ENCODE data around the gene LCN12.

The LCN12 gene

GRCh38 chr9:136946228-136947027 is 5.6 kb upstream of the LCN12 start:
- no peaks in the 10 kb centered on the region for H3K79me2 ChIP-seq
- H2AFZ ChIP-seq = no peak overlapping the region
- H3K4me3 ChIP-seq (ENCODE audit: low read depth, low read length) = no peak overlapping the region
- peaks cover 3% of the 10 kb centered on the region for H3K4me1 ChIP-seq
- no peaks in the 10 kb centered on the region for H3K36me3 ChIP-seq (ENCODE audit: control insufficient read depth, insufficient read depth, low read length)
- H3K27ac ChIP-seq = no peak overlapping the region
- TF ChIP-seq CTCF (IDR thresholded peaks at IDR 0.05) = no peak
- no peak overlapping the region for H3K4me2 ChIP-seq (ENCODE audit: low read length)
- no peaks in the 10 kb centered on the region for H3K27me3 ChIP-seq (ENCODE audit: control insufficient read depth, insufficient read depth, low read length)
- H3K9ac ChIP-seq = no peak overlapping the region
- H3K9me3 ChIP-seq (ENCODE audit: control insufficient read depth, low read length) = no peaks in the 10 kb centered on the region

- peaks cover 3% of the 10 kb centered on the region for H3K4me1 ChIP-seq
- no peak overlapping the region for H3K4me3 ChIP-seq (ENCODE audit: low read depth, low read length)
- H3K36me3 ChIP-seq (ENCODE audit: control insufficient read depth, insufficient read depth, low read length) = no peaks in the 10 kb centered on the region
- H3K9ac ChIP-seq = no peak overlapping the region
- no peak overlapping the region for H3K4me2 ChIP-seq (ENCODE audit: low read length)
- no peak overlapping the region for H3K27ac ChIP-seq
- no peak for TF ChIP-seq CTCF (IDR thresholded peaks at IDR 0.05)
- H3K9me3 ChIP-seq (ENCODE audit: control insufficient read depth, low read length) = no peaks in the 10 kb centered on the region
- H2AFZ ChIP-seq = no peak overlapping the region
- no peaks in the 10 kb centered on the region for H3K79me2 ChIP-seq
- H3K27me3 ChIP-seq (ENCODE audit: control insufficient read depth, insufficient read depth, low read length) = no peaks in the 10 kb centered on the region
These were observed 4.8 kb upstream of the LCN12 start for GRCh38 chr9:136947028-136947891.

GRCh38 chr9:136947955-136948510 is 4.0 kb upstream of the LCN12 start:
- Histone ChIP-seq H3K27me3 (ENCODE audit: control insufficient read depth, insufficient read depth, low read length) (no peaks in the 10 kb centered on the region), H3K4me1 (peaks cover 3% of the 10 kb centered on the region), H3K9ac (no peak overlapping the region), H3K27ac (no peak overlapping the region), H3K79me2 (no peaks in the 10 kb centered on the region), H3K36me3 (ENCODE audit: control insufficient read depth, insufficient read depth, low read length) (no peaks in the 10 kb centered on the region), H3K9me3 (ENCODE audit: control insufficient read depth, low read length) (no peaks in the 10 kb centered on the region), H2AFZ (no peak overlapping the region), H3K4me3 (ENCODE audit: low read depth, low read length) (no peak overlapping the region), H3K4me2 (ENCODE audit: low read length) (no peak overlapping the region)
- peak; percentile 43 for TF ChIP-seq CTCF (IDR thresholded peaks at IDR 0.05)

GRCh38 chr9:136949239-136949816 is 2.7 kb upstream of the LCN12 start:
- no peak for TF ChIP-seq CTCF (IDR thresholded peaks at IDR 0.05)
- no peaks in the 10 kb centered on the region for H3K36me3 ChIP-seq (ENCODE audit: control insufficient read depth, insufficient read depth, low read length)
- H2AFZ ChIP-seq = peak overlapping the region; percentile 87
- H3K4me2 ChIP-seq (ENCODE audit: low read length) = peak overlapping the region; percentile 99
- peak overlapping the region; percentile 97 for H3K27ac ChIP-seq
- H3K27me3 ChIP-seq (ENCODE audit: control insufficient read depth, insufficient read depth, low read length) = no peaks in the 10 kb centered on the region
- H3K79me2 ChIP-seq = no peaks in the 10 kb centered on the region
- no peaks in the 10 kb centered on the region for H3K4me1 ChIP-seq
- H3K4me3 ChIP-seq (ENCODE audit: low read depth, low read length) = peak overlapping the region; percentile 77
- peak overlapping the region; percentile 19 for H3K9ac ChIP-seq
- no peaks in the 10 kb centered on the region for H3K9me3 ChIP-seq (ENCODE audit: control insufficient read depth, low read length)

Data from parathyroid adenoma (tissue), 2 donors.